WTC11 (cell line): Measurements from ENCODE around the gene FAM72A. TPM values are rescaled to one million over a fixed set of nuclear protein-coding genes. Genes with fewer than 3 reads are reported as not detected.

Experiments
- total RNA-seq: library from RNA; stranded (reverse); gene quantifications from 3 replicates; pipeline ENCODE4 v1.2.3, GENCODE V29; 2021

The FAM72A gene
- total RNA-seq, 1 experiment from 2014 or later = 27.9 TPM

Other genes with a start within 250 kb of the FAM72A start
- gene RAB7B, start 199.4 kb downstream of the FAM72A start, total RNA-seq = not detected in 3 replicates
- 0.09 to 0.17 TPM in 2 of 3 replicates, not detected in the other for gene CTSE, start 178.9 kb downstream of the FAM72A start, total RNA-seq
- not detected in 3 replicates for gene RHEX, start 149.7 kb downstream of the FAM72A start, total RNA-seq
- 0.30 to 0.68 TPM (median 0.46 TPM) in 3 replicates for gene AVPR1B, start 85.5 kb downstream of the FAM72A start, total RNA-seq
- 74.2 to 81.2 TPM (median 74.4 TPM) in 3 replicates for gene SRGAP2, start 702 bp upstream of the FAM72A start, total RNA-seq